Smooth muscle cell (in vitro differentiated cells): ENCODE data around the gene TRIM2. TPM values are rescaled to one million over a fixed set of nuclear protein-coding genes. Genes with fewer than 3 reads are reported as not detected.

Experiments used
- DNase-seq: peaks from one replicate; lab custom pipeline; 2025; ENCODE audit not compliant: unreplicated experiment; lab: John Stamatoyannopoulos, UW
- H2AFZ ChIP-seq: fragments of 200-600 bp; sonication (generic); 2 replicates; pipeline ENCODE4 v1.6.0; 2016; ENCODE audit warnings: antibody characterized with exemption, low read depth, mild to moderate bottlenecking
- H3F3A ChIP-seq: fragments of 200-600 bp; sonication (generic); 2 replicates; pipeline ENCODE4 v1.6.0; 2017; ENCODE audit warnings: antibody characterized with exemption, low read depth
- H3K27ac ChIP-seq: fragments of 200-600 bp; sonication (generic); 2 replicates; pipeline ENCODE4 v1.5.1; 2016; ENCODE audit warnings: low read depth, mild to moderate bottlenecking
- H3K27me3 ChIP-seq: fragments of 200-600 bp; sonication (generic); 2 replicates; pipeline ENCODE4 v1.6.1; 2016; ENCODE audit warnings: low read depth, mild to moderate bottlenecking
- H3K36me3 ChIP-seq: fragments of 200-600 bp; sonication (generic); 2 replicates; pipeline ENCODE4 v1.5.1; 2016; ENCODE audit warnings: low read depth
- H3K4me1 ChIP-seq: fragments of 200-600 bp; sonication (generic); 2 replicates; pipeline ENCODE4 v1.5.1; 2016; ENCODE audit warnings: low read depth
- H3K4me2 ChIP-seq: fragments of 200-600 bp; sonication (generic); 2 replicates; pipeline ENCODE4 v1.6.0; 2016; ENCODE audit warnings: mild to moderate bottlenecking
- H3K4me3 ChIP-seq: fragments of 200-600 bp; sonication (generic); 2 replicates; pipeline ENCODE4 v1.5.1; 2016; ENCODE audit warnings: mild to moderate bottlenecking
- H3K79me2 ChIP-seq: fragments of 200-600 bp; sonication (generic); 2 replicates; pipeline ENCODE4 v1.6.0; 2016; ENCODE audit warnings: low read depth, mild to moderate bottlenecking
- H3K9ac ChIP-seq: fragments of 200-600 bp; sonication (generic); 2 replicates; pipeline ENCODE4 v1.6.0; 2016; ENCODE audit warnings: low read depth
- H3K9me3 ChIP-seq: fragments of 200-600 bp; sonication (generic); replicated peaks from 2 replicates; pipeline ENCODE4 v1.5.1; 2016; ENCODE audit warnings: low read depth
- H4K20me1 ChIP-seq: fragments of 200-600 bp; sonication (generic); 2 replicates; pipeline ENCODE4 v1.6.0; 2016; ENCODE audit warnings: low read depth
- CTCF ChIP-seq: fragments of 200-600 bp; sonication (generic); IDR thresholded peaks from 2 replicates; pipeline ENCODE4 v1.5.1; 2017; ENCODE audit warnings: borderline replicate concordance, mild to moderate bottlenecking, antibody characterized with exemption; ENCODE audit not compliant: insufficient read depth, poor library complexity, severe bottlenecking
- whole genome bisulfite sequencing: methylation state at CpG from one replicate; pipeline ENCODE4 v1.1.7; 2016; ENCODE audit warnings: low lambda C conversion rate; 5-methylcytosine and 5-hydroxymethylcytosine counted together
- polyA plus RNA-seq: library from polyadenylated mRNA; unstranded; fragments of >200 nt; fragmentation: Nextera tagmentation; extraction: Ambion mirVana; gene quantifications from 2 replicates; pipeline ENCODE4 v1.2.1, GENCODE V29; 2016
- total RNA-seq: library from RNA; depleted of rRNA; stranded (reverse); fragments of >200 nt; gene quantifications from 2 replicates; pipeline ENCODE4 v1.2.3, GENCODE V29; 2014

The TRIM2 gene
- total and polyA plus RNA-seq, 2 experiments from 2014 or later: 9.1 to 33.4 TPM

GRCh38 chr4:153294631-153295030 is 90.4 kb downstream of the TRIM2 start:
- TF ChIP-seq CTCF: no peak
- H3K4me1 ChIP-seq: no peaks in the 10 kb centered on the region
- H3F3A ChIP-seq: no peaks in the 10 kb centered on the region
- WGBS: 93% methylated on average over 1 of the region's 1 CpG
- no peak overlapping the region for H3K4me3 ChIP-seq
- no peak overlapping the region for H3K4me2 ChIP-seq
- no peak overlapping the region for H2AFZ ChIP-seq
- no peaks in the 10 kb centered on the region for H3K79me2 ChIP-seq
- peak overlapping the region; percentile 45 for H3K27ac ChIP-seq
- H4K20me1 ChIP-seq: no peaks in the 10 kb centered on the region
- H3K9me3 ChIP-seq: no peaks in the 10 kb centered on the region
- H3K27me3 ChIP-seq: no peaks in the 10 kb centered on the region
- no peak for DNase-seq
- no peak overlapping the region for H3K9ac ChIP-seq
- H3K36me3 ChIP-seq: no peaks in the 10 kb centered on the region

- no peak for TF ChIP-seq CTCF
- no peak overlapping the region for H3K4me3 ChIP-seq
- H3F3A ChIP-seq: no peaks in the 10 kb centered on the region
- no peaks in the 10 kb centered on the region for H3K36me3 ChIP-seq
- H2AFZ ChIP-seq: no peak overlapping the region
- H3K9ac ChIP-seq: no peak overlapping the region
- DNase-seq: no peak
- H3K27ac ChIP-seq: peak overlapping the region; percentile 45
- H4K20me1 ChIP-seq: no peaks in the 10 kb centered on the region
- H3K4me2 ChIP-seq: no peak overlapping the region
- 92% methylated on average over 40 of the region's 40 CpGs for WGBS
- H3K4me1 ChIP-seq: no peaks in the 10 kb centered on the region
- H3K79me2 ChIP-seq: no peaks in the 10 kb centered on the region
- no peaks in the 10 kb centered on the region for H3K27me3 ChIP-seq
- H3K9me3 ChIP-seq: no peaks in the 10 kb centered on the region
These were observed 91.0 kb downstream of the TRIM2 start for GRCh38 chr4:153295131-153295755.

GRCh38 chr4:153296040-153296823 is 92.0 kb downstream of the TRIM2 start:
- no peak overlapping the region for H3K4me3 ChIP-seq
- H3K36me3 ChIP-seq: no peaks in the 10 kb centered on the region
- no peaks in the 10 kb centered on the region for H4K20me1 ChIP-seq
- H3K9me3 ChIP-seq: no peaks in the 10 kb centered on the region
- 85% methylated on average over 11 of the region's 11 CpGs for WGBS
- H3K27ac ChIP-seq: no peak overlapping the region
- DNase-seq: no peak
- no peaks in the 10 kb centered on the region for H3K4me1 ChIP-seq
- H3K4me2 ChIP-seq: no peak overlapping the region
- no peaks in the 10 kb centered on the region for H3K79me2 ChIP-seq
- H3K9ac ChIP-seq: no peak overlapping the region
- no peaks in the 10 kb centered on the region for H3F3A ChIP-seq
- no peak for TF ChIP-seq CTCF
- no peak overlapping the region for H2AFZ ChIP-seq
- no peaks in the 10 kb centered on the region for H3K27me3 ChIP-seq
